Measurements from ENCODE around the gene EML4.

GRCh38 chr2:42129947-42130346 lies 39.2 kb upstream of the EML4 start:
- TF ChIP-seq POLR2A (IDR thresholded peaks at IDR 0.05) = no peak
- no peak for TF ChIP-seq CTCF (IDR thresholded peaks at IDR 0.05 in 4 of 5, conservative IDR thresholded peaks at IDR 0.05 in 1 of 5)

Data from gastrocnemius medialis (tissue), 4 donors.